IPS-20b (cell line): Measurements from ENCODE around the gene FADD.
"Not testable (repeated sequence)": the region's sequence is repeated elsewhere in the genome, so short reads cannot be mapped to it uniquely, and the experiment has no call there.

ENCODE experiments used
- H3K27ac ChIP-seq: one replicate; pipeline ENCODE4 v1.5.1; 2013; ENCODE audit warnings: low read length
- H3K27me3 ChIP-seq: 2 replicates; pipeline ENCODE4 v1.6.1; 2013; ENCODE audit warnings: mild to moderate bottlenecking, low read length, inconsistent platforms; ENCODE audit not compliant: insufficient read depth
- H3K36me3 ChIP-seq: 2 replicates; pipeline ENCODE4 v1.6.1; 2013; ENCODE audit warnings: low read depth, mild to moderate bottlenecking, inconsistent platforms, low read length, moderate library complexity; ENCODE audit not compliant: insufficient read depth
- H3K4me1 ChIP-seq: 2 replicates; pipeline ENCODE4 v1.6.1; 2013; ENCODE audit warnings: mild to moderate bottlenecking, control low read depth, inconsistent platforms, low read length, moderate library complexity; ENCODE audit not compliant: insufficient read depth
- H3K4me3 ChIP-seq: 2 replicates; pipeline ENCODE4 v1.5.1; 2013; ENCODE audit warnings: mild to moderate bottlenecking, low read length, inconsistent platforms
- H3K9ac ChIP-seq: 2 replicates; pipeline ENCODE4 v1.6.1; 2013; ENCODE audit warnings: low read depth, mild to moderate bottlenecking, inconsistent platforms, low read length, moderate library complexity
- H3K9me3 ChIP-seq: 2 replicates; pipeline ENCODE4 v1.6.1; 2013; ENCODE audit warnings: mild to moderate bottlenecking, low read depth, low read length, inconsistent platforms; ENCODE audit not compliant: insufficient read depth

FADD gene

DNA sequence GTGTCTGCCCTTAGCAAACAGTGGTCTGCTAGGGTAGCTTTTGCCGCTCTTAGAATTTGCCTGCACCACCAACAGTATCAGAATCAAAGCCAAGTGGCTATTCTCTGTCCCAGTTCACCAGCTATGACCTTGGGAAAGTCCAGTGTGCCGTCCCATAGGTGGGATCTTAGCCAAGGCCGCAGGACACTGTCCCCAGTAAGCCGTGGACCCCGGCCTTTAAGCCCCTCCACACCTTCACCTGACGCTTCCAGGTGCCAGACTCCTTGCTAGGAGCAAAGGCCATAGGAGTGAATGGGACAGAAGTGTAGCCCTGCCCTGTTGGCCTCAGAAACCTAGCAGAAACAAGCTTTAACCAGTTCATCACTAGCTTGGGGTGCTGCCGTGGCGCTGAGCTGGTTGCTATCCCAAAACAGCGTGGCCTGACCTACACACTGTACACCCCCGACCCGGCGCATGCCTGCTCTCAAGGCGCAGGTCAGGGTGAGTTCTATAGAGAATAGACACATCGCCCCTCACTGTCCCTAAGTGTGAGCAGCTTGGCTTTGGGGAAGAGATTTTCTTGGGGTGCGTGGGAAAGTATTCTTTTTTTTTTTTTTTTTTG is 4.5 kb downstream of the FADD start:
- no peaks in the 10 kb centered on the region for H3K27me3 ChIP-seq
- no peak overlapping the region for H3K4me3 ChIP-seq
- H3K9ac ChIP-seq = no peak overlapping the region
- H3K36me3 ChIP-seq = peaks cover 37% of the 10 kb centered on the region
- H3K9me3 ChIP-seq = no peaks in the 10 kb centered on the region
- peaks cover 19% of the 10 kb centered on the region for H3K4me1 ChIP-seq
- H3K27ac ChIP-seq = no peak overlapping the region

DNA sequence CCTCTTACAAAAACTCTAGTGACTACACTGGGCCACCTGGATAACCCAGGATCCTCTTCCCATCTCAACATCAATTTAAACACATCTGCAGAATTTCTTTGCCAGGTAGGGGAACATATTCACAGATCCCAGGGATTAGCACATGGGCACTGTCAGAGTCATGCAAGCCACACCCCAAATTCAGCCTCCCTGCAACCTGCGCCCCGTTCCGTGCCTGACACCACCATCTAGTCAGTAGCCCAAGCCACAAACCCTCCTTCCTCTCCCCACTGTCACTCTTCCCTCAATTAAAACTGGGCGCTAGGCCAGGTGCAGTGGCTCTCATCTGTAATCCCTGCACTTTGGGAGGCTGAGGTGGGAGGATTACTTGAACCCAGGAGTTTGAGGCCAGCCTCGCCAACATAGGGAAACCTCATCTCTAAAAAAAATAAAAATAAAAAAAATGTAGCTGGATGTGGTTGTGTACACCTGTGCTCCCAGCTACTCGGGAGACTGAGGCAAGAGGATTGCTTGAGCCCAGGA is 6.4 kb downstream of the FADD start:
- Histone ChIP-seq H3K36me3 (peaks cover 37% of the 10 kb centered on the region), H3K27ac (no peak overlapping the region), H3K4me3 (no peak overlapping the region), H3K9me3 (no peaks in the 10 kb centered on the region), H3K4me1 (peaks cover 14% of the 10 kb centered on the region), H3K27me3 (no peaks in the 10 kb centered on the region), H3K9ac (no peak overlapping the region)

GRCh38 chr11:70210051-70210501 is 7.0 kb downstream of the FADD start:
- Histone ChIP-seq H3K36me3 (peaks cover 32% of the 10 kb centered on the region), H3K27ac (no peak overlapping the region), H3K4me1 (peaks cover 8% of the 10 kb centered on the region; the same call in 1 of the 2 replicates), H3K4me3 (no peak overlapping the region), H3K9me3 (no peaks in the 10 kb centered on the region), H3K9ac (no peak overlapping the region), H3K27me3 (no peaks in the 10 kb centered on the region)

DNA sequence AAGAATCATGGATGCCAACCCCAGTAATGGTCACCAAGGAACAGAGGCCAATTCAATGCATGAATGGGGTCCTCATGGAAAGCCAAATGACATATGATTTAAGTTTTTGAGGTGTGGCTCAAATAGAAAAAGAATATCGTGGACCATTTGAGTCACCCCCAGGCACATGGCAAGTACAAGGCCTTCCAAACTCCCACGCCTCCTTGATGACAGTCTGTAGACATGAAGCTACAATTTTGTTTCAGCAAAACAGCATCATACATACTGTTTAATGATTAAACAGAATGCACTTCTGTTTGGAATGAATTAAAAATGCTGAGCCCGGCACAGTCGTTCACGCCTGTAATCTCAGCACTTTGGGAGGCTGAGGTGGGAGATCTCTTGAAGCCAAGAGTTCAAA is 7.4 kb downstream of the FADD start:
- Histone ChIP-seq H3K27ac (no peak overlapping the region), H3K36me3 (peaks cover 28% of the 10 kb centered on the region), H3K9me3 (no peaks in the 10 kb centered on the region), H3K4me3 (no peak overlapping the region), H3K27me3 (no peaks in the 10 kb centered on the region), H3K9ac (no peak overlapping the region), H3K4me1 (0 out of 2 replicates have a peak, but pooled peaks cover 7% of the 10 kb centered on the region)

GRCh38 chr11:70212227-70212811 is 9.2 kb downstream of the FADD start:
- Histone ChIP-seq H3K27me3 (no peaks in the 10 kb centered on the region), H3K36me3 (peaks cover 10% of the 10 kb centered on the region), H3K9me3 (no peaks in the 10 kb centered on the region), H3K9ac (no peak overlapping the region), H3K27ac (no peak overlapping the region), H3K4me3 (no peak overlapping the region), H3K4me1 (peaks cover 7% of the 10 kb centered on the region; the same call in 1 of the 2 replicates)

- H3K27ac ChIP-seq, H3K36me3 ChIP-seq, H3K9ac ChIP-seq, H3K4me3 ChIP-seq, H3K27me3 ChIP-seq, H3K9me3 ChIP-seq: not testable (repeated sequence)
- H3K4me1 ChIP-seq = peaks cover 14% of the 10 kb centered on the region
These were observed 14.3 kb downstream of the FADD start for GRCh38 chr11:70217388-70217787.

DNA sequence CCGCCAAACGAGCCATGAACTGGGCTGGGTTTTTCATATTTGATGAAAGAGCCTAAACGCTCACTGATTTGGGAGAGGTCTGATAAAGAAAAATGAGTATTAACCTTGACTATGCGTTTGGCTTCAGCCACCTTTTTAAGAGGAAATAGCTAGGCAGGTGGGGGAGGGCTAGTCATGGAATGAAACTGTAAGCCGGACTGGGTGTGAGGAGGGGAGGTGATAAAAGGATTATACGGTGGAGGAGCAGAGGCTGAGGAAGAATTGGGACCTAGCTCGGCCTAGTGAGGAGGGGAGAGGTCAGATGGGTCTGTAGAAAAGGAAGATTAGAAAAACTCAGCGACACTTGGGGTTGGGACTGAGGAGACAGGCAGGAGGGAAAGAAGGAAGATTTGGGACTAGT is 15.0 kb downstream of the FADD start:
- not testable (repeated sequence) for H3K4me3 ChIP-seq, H3K9ac ChIP-seq, H3K27me3 ChIP-seq, H3K27ac ChIP-seq, H3K9me3 ChIP-seq, H3K36me3 ChIP-seq
- peaks cover 11% of the 10 kb centered on the region for H3K4me1 ChIP-seq

DNA sequence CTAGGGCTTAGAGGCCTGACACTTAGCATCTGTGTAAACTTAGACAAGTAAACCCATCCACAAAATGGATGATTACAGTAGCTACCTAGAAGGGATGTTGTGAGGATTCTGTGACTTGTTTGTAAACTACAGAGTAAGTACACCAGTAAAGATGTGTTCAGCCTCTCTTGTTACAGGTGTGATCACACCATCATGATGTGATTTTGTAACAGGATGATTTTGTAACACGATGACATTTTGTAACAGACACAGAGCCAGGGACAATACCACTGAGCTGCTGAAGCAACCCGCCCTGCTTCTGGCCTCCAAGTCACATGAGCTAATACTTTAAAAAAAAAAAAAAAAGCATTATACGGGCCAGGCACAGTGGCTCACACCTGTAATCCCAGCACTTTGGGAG is 17.0 kb downstream of the FADD start:
- no peak overlapping the region for H3K4me3 ChIP-seq
- no peak overlapping the region for H3K27ac ChIP-seq
- H3K4me1 ChIP-seq = peaks cover 11% of the 10 kb centered on the region
- no peak overlapping the region for H3K9ac ChIP-seq
- no peaks in the 10 kb centered on the region for H3K36me3 ChIP-seq
- no peaks in the 10 kb centered on the region for H3K27me3 ChIP-seq
- H3K9me3 ChIP-seq = no peaks in the 10 kb centered on the region

DNA sequence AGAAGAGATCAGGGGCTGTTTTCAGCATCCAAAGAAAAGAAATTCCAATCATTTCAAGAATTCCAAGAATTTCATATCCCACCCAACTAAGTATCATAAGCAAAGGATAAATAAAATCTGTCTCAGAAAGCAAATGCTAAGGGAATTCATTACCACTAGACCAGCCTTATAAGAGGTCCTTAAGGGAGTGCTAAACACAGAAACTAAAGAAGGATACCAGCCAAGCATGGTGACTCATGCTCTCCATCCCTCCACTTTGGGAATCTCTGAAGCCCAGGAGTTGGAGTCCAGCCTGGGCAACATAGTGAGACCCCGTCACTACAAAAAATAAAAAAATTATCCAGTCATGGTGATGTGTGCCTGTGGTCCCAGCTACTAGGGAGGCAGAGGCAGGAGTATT is 17.8 kb downstream of the FADD start:
- Histone ChIP-seq H3K27ac (no peak overlapping the region), H3K4me1 (peaks cover 11% of the 10 kb centered on the region), H3K4me3 (no peak overlapping the region), H3K27me3 (no peaks in the 10 kb centered on the region), H3K36me3 (no peaks in the 10 kb centered on the region), H3K9me3 (no peaks in the 10 kb centered on the region), H3K9ac (no peak overlapping the region)

DNA sequence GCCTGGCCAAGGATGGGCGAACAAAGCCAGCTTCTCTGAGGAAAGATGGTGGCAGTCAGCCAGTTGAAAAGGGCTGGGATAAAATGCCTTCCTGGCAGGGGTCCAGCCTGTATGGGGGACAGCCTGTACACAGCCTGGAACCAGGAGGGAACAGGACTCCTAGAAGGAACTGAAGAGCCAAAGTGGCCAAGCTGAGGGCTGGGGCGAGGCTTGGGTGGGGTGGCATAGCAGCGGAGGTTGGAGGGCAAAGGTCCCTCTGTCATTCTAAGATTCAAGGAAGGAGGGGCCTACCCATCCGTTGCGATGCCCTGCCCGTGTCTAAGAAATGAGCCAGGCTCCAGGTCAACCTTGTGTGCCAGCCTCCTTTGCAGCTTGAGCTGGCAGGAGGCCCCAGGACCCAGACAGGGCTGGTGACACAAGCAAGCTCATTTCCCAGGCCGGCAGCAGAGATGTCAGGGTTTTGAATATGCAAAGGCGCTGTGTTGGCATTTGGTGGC is 22.6 kb downstream of the FADD start:
- H3K36me3 ChIP-seq = no peaks in the 10 kb centered on the region

GRCh38 chr11:70226183-70226582 is 23.1 kb downstream of the FADD start:
- Histone ChIP-seq H3K4me3 (no peak overlapping the region), H3K9ac (no peak overlapping the region), H3K27ac (no peak overlapping the region), H3K9me3 (no peaks in the 10 kb centered on the region), H3K27me3 (no peaks in the 10 kb centered on the region), H3K36me3 (no peaks in the 10 kb centered on the region), H3K4me1 (peaks cover 7% of the 10 kb centered on the region; the same call in 1 of the 2 replicates)

More for the DNA sequence above, 22.6 kb downstream of the FADD start:
- Histone ChIP-seq H3K27ac (no peak overlapping the region), H3K4me1 (peaks cover 9% of the 10 kb centered on the region; the same call in 1 of the 2 replicates), H3K9me3 (no peaks in the 10 kb centered on the region), H3K27me3 (no peaks in the 10 kb centered on the region), H3K9ac (no peak overlapping the region), H3K4me3 (no peak overlapping the region)

GRCh38 chr11:70226967-70227366 is 23.9 kb downstream of the FADD start:
- H3K4me1 ChIP-seq = peaks cover 7% of the 10 kb centered on the region; the same call in 1 of the 2 replicates
- H3K9me3 ChIP-seq = no peaks in the 10 kb centered on the region
- H3K27me3 ChIP-seq = no peaks in the 10 kb centered on the region
- H3K27ac ChIP-seq = no peak overlapping the region
- H3K36me3 ChIP-seq = no peaks in the 10 kb centered on the region
- H3K9ac ChIP-seq = no peak overlapping the region
- H3K4me3 ChIP-seq = no peak overlapping the region
